KOPT-K1 (cell line): ENCODE measurements around the gene LINC00237.

Experiments used
- H3K27ac ChIP-seq: fragments of 200-600 bp; sonication (generic); 2 replicates; pipeline ENCODE4 v1.5.1; 2016; ENCODE audit warnings: antibody characterized with exemption, mild to moderate bottlenecking, low read depth, low read length; ENCODE audit not compliant: poor library complexity, severe bottlenecking
- H3K36me3 ChIP-seq: fragments of 200-600 bp; sonication (generic); 2 replicates; pipeline ENCODE4 v1.5.1; 2017; ENCODE audit warnings: antibody characterized with exemption, mild to moderate bottlenecking, low read length, moderate library complexity; ENCODE audit not compliant: insufficient read depth
- H3K9me3 ChIP-seq: fragments of 200-600 bp; sonication (generic); 2 replicates; pipeline ENCODE4 v1.5.1; 2017; ENCODE audit warnings: antibody characterized with exemption, low read length, mild to moderate bottlenecking; ENCODE audit not compliant: insufficient read depth, poor library complexity, severe bottlenecking

Gene LINC00237

GRCh38 chr20:21109144-21109543, 3.0 kb upstream of the LINC00237 start:
- Histone ChIP-seq H3K9me3 (no peaks in the 10 kb centered on the region), H3K36me3 (no peaks in the 10 kb centered on the region), H3K27ac (no peak overlapping the region)

- H3K27ac ChIP-seq, result no peak overlapping the region
- no peaks in the 10 kb centered on the region for H3K9me3 ChIP-seq
- no peaks in the 10 kb centered on the region for H3K36me3 ChIP-seq
These were observed 558 bp downstream of the LINC00237 start for GRCh38 chr20:21105429-21106170.

GRCh38 chr20:21104921-21105320, 1.2 kb downstream of the LINC00237 start:
- no peaks in the 10 kb centered on the region for H3K9me3 ChIP-seq
- no peaks in the 10 kb centered on the region for H3K36me3 ChIP-seq
- no peak overlapping the region for H3K27ac ChIP-seq

- H3K36me3 ChIP-seq, result no peaks in the 10 kb centered on the region
- no peak overlapping the region for H3K27ac ChIP-seq
- H3K9me3 ChIP-seq, result no peaks in the 10 kb centered on the region
These were observed 1.7 kb downstream of the LINC00237 start for GRCh38 chr20:21104466-21104761.

- no peaks in the 10 kb centered on the region for H3K36me3 ChIP-seq
- H3K9me3 ChIP-seq, result no peaks in the 10 kb centered on the region
- H3K27ac ChIP-seq, result no peak overlapping the region
These were observed 2.3 kb downstream of the LINC00237 start for GRCh38 chr20:21103582-21104465.

- Histone ChIP-seq H3K27ac (no peak overlapping the region), H3K9me3 (no peaks in the 10 kb centered on the region), H3K36me3 (no peaks in the 10 kb centered on the region)
These were observed 3.4 kb downstream of the LINC00237 start for GRCh38 chr20:21102603-21103311.

- Histone ChIP-seq H3K36me3 (no peaks in the 10 kb centered on the region), H3K27ac (no peak overlapping the region), H3K9me3 (no peaks in the 10 kb centered on the region)
These were observed 4.1 kb downstream of the LINC00237 start for GRCh38 chr20:21101932-21102575.

GRCh38 chr20:21101453-21101931, 4.7 kb downstream of the LINC00237 start:
- Histone ChIP-seq H3K27ac (no peak overlapping the region), H3K36me3 (no peaks in the 10 kb centered on the region), H3K9me3 (no peaks in the 10 kb centered on the region)

GRCh38 chr20:21100578-21101452, 5.3 kb downstream of the LINC00237 start:
- Histone ChIP-seq H3K9me3 (no peaks in the 10 kb centered on the region), H3K36me3 (no peaks in the 10 kb centered on the region), H3K27ac (no peak overlapping the region)

- Histone ChIP-seq H3K27ac (no peak overlapping the region), H3K36me3 (no peaks in the 10 kb centered on the region), H3K9me3 (no peaks in the 10 kb centered on the region)
These were observed 6.2 kb downstream of the LINC00237 start for GRCh38 chr20:21099751-21100577.

GRCh38 chr20:21096321-21097043, 9.7 kb downstream of the LINC00237 start:
- H3K9me3 ChIP-seq, result no peaks in the 10 kb centered on the region
- no peak overlapping the region for H3K27ac ChIP-seq
- no peaks in the 10 kb centered on the region for H3K36me3 ChIP-seq

- Histone ChIP-seq H3K9me3 (no peaks in the 10 kb centered on the region), H3K36me3 (no peaks in the 10 kb centered on the region), H3K27ac (no peak overlapping the region)
These were observed 13.4 kb downstream of the LINC00237 start for GRCh38 chr20:21092806-21093205.

GRCh38 chr20:21090721-21091120, 15.4 kb downstream of the LINC00237 start:
- Histone ChIP-seq H3K36me3 (no peaks in the 10 kb centered on the region), H3K27ac (no peak overlapping the region), H3K9me3 (no peaks in the 10 kb centered on the region)
